ENCODE measurements around the gene MIER2.

DNA sequence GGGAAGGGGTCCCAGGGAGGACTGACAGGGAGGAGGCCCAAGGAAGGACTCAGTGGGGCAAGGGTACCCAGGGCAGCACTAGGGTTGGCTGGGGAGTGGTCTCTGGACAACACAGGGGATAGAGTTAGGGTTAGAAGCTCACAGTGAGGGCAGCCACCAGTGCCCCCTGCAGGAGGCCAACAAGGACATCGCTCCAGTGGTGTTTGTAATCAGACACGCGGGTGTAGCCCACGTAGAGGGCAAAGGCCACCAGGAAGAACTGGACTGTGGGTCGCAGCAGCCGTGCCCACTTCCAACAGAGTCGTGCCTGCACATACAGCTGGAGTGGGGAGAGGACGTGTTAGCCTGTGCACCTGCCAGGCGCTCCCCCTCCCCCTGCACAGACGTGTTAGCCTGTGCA is 62.6 kb downstream of the MIER2 start:
- TF ChIP-seq, protein P1, sequence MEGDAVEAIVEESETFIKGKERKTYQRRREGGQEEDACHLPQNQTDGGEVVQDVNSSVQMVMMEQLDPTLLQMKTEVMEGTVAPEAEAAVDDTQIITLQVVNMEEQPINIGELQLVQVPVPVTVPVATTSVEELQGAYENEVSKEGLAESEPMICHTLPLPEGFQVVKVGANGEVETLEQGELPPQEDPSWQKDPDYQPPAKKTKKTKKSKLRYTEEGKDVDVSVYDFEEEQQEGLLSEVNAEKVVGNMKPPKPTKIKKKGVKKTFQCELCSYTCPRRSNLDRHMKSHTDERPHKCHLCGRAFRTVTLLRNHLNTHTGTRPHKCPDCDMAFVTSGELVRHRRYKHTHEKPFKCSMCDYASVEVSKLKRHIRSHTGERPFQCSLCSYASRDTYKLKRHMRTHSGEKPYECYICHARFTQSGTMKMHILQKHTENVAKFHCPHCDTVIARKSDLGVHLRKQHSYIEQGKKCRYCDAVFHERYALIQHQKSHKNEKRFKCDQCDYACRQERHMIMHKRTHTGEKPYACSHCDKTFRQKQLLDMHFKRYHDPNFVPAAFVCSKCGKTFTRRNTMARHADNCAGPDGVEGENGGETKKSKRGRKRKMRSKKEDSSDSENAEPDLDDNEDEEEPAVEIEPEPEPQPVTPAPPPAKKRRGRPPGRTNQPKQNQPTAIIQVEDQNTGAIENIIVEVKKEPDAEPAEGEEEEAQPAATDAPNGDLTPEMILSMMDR (IDR thresholded peaks at IDR 0.05): no peak
- no peak for TF ChIP-seq EZH2 (IDR thresholded peaks at IDR 0.05; ENCODE audit: borderline replicate concordance, insufficient read depth, low read depth, low read length, poor library complexity, severe bottlenecking)

Measured in B cell (primary cell).